Endothelial cell of umbilical vein (primary cell): Measurements from ENCODE around the gene ASMT. TPM values are rescaled to one million over a fixed set of nuclear protein-coding genes. Genes with fewer than 3 reads are reported as not detected.

Experiments
- BruUV-seq: library from RNA; stranded (reverse); fragments of 400-500 nt; replicated peaks from 2 replicates; lab custom pipeline; 2021; lab: Mats Ljungman, UMichigan
- CTCF ChIA-PET: fragments of 300-600, 350-600 bp; sonication (Branson Sonifier 250); formaldehyde crosslinking; loops from one replicate; lab custom pipeline; 2021; ENCODE audit warnings: antibody characterized with exemption, inconsistent platforms; lab: Charles Lee
- POLR2A ChIA-PET: fragments of 300-600, 350-600 bp; sonication (Branson Sonifier 250); formaldehyde crosslinking; loops from one replicate; lab custom pipeline; 2021; ENCODE audit warnings: antibody characterized with exemption, inconsistent platforms; lab: Charles Lee
- DNase-seq: peaks from one replicate; pipeline ENCODE4 v3.0.0-alpha.2; 2011; ENCODE audit warnings: low read depth, low spot score
- FAIRE-seq: peaks from 2 replicates; lab custom pipeline; 2011; peaks lifted over from hg19 to GRCh38; lab: Jason Lieb, UNC
- H2AFZ ChIP-seq: 2 replicates; pipeline ENCODE4 v1.6.0; 2012; ENCODE audit warnings: low read depth, low read length, control low read depth, inconsistent platforms
- H3K27ac ChIP-seq: 2 replicates; pipeline ENCODE4 v1.5.1; 2011; ENCODE audit warnings: low read depth, mild to moderate bottlenecking, control low read depth, low read length, moderate library complexity; ENCODE audit not compliant: insufficient read depth
- H3K27me3 ChIP-seq, 2 experiments: 2 replicates each; pipeline versions ENCODE4 v1.6.0 to v1.6.1; 2011; ENCODE audit warnings: low read length in 2 of 2, mixed read lengths in 1 of 2; ENCODE audit not compliant: control insufficient read depth in 2 of 2, insufficient read depth in 2 of 2
- H3K36me3 ChIP-seq, 2 experiments: 2 replicates in 1 of 2; 3 replicates in 1 of 2; pipeline ENCODE4 v1.5.1; 2011; ENCODE audit warnings: low read length in 2 of 2, mild to moderate bottlenecking in 1 of 2, moderate library complexity in 1 of 2; ENCODE audit not compliant: control insufficient read depth in 2 of 2, insufficient read depth in 2 of 2; ENCODE audit errors: extremely low read depth in 1 of 2
- H3K4me1 ChIP-seq: 3 replicates; pipeline ENCODE4 v1.5.1; 2011; ENCODE audit warnings: mild to moderate bottlenecking, low read length; ENCODE audit not compliant: control insufficient read depth, insufficient read depth; ENCODE audit errors: extremely low read depth
- H3K4me2 ChIP-seq: 2 replicates; pipeline ENCODE4 v1.6.1; 2011; ENCODE audit warnings: low read length, control low read depth, mixed read lengths; ENCODE audit not compliant: insufficient read depth
- H3K4me3 ChIP-seq, 3 experiments: fragments of 200-600 bp in 1 of 3; sonication (generic), shearing (Covaris generic) in 1 of 3; replicated peaks in 1 of 3; 2 replicates each; pipeline ENCODE4 v1.5.1; 2011 to 2016; ENCODE audit warnings: control low read depth in 3 of 3, low read length in 3 of 3, mild to moderate bottlenecking in 2 of 3, inconsistent platforms in 1 of 3, low read depth in 1 of 3, moderate library complexity in 1 of 3; ENCODE audit not compliant: insufficient read depth in 1 of 3
- H3K79me2 ChIP-seq: 2 replicates; pipeline ENCODE4 v1.6.0; 2012; ENCODE audit warnings: low read length, inconsistent platforms; ENCODE audit not compliant: control insufficient read depth, insufficient read depth
- H3K9ac ChIP-seq: replicated peaks from 2 replicates; pipeline ENCODE3; 2011; ENCODE audit warnings: low read length, control low read depth; ENCODE audit not compliant: insufficient read depth; ENCODE audit errors: extremely low read depth
- H3K9me1 ChIP-seq: replicated peaks from 3 replicates; pipeline ENCODE4 v1.6.0; 2011; ENCODE audit warnings: mild to moderate bottlenecking, low read length; ENCODE audit not compliant: control insufficient read depth, insufficient read depth; ENCODE audit errors: extremely low read depth
- H3K9me3 ChIP-seq: replicated peaks from 2 replicates; pipeline ENCODE4 v1.5.1; 2012; ENCODE audit warnings: low read length, inconsistent platforms; ENCODE audit not compliant: control insufficient read depth, insufficient read depth
- H4K20me1 ChIP-seq: replicated peaks from 2 replicates; pipeline ENCODE3; 2011; ENCODE audit warnings: mild to moderate bottlenecking, low read length; ENCODE audit not compliant: control insufficient read depth, insufficient read depth; ENCODE audit errors: extremely low read depth
- EZH2 ChIP-seq: IDR thresholded peaks from 2 replicates; pipeline ENCODE4 v1.6.1; 2012; ENCODE audit warnings: borderline replicate concordance, low read depth, mild to moderate bottlenecking, moderate library complexity, low read length, inconsistent platforms; ENCODE audit not compliant: severe bottlenecking
- FOS ChIP-seq: IDR thresholded peaks from 2 replicates; pipeline ENCODE4 v1.6.1; 2011; ENCODE audit warnings: mild to moderate bottlenecking, low read length, moderate library complexity, borderline replicate concordance; ENCODE audit not compliant: insufficient read depth
- GATA2 ChIP-seq: IDR thresholded peaks from 2 replicates; pipeline ENCODE4 v1.7.0; 2011; ENCODE audit warnings: low read depth, mild to moderate bottlenecking, moderate library complexity, mixed read lengths, low read length; ENCODE audit not compliant: insufficient read length, insufficient read depth
- JUN ChIP-seq: IDR thresholded peaks from 2 replicates; pipeline ENCODE4 v1.6.1; 2011; ENCODE audit warnings: borderline replicate concordance, low read depth; ENCODE audit not compliant: insufficient read length, insufficient read depth
- MYC ChIP-seq: IDR thresholded peaks from one replicate; pipeline ENCODE4 v1.6.1; 2011; ENCODE audit warnings: mild to moderate bottlenecking, low read depth, low read length
- POLR2A ChIP-seq: IDR thresholded peaks from 2 replicates; pipeline ENCODE4 v1.6.1; 2012; ENCODE audit warnings: low read depth, mild to moderate bottlenecking, control low read depth, low read length
- POLR2AphosphoS5 ChIP-seq: IDR thresholded peaks from 2 replicates; pipeline ENCODE4 v1.6.1; 2012; ENCODE audit warnings: low read depth, mild to moderate bottlenecking, control low read depth, low read length, moderate library complexity; ENCODE audit not compliant: insufficient read depth
- dilution Hi-C: fragments of 300-500 bp; cut with MboI; formaldehyde crosslinking; loops from one replicate; pipeline ENCODE4 v1.15.0; 2019; ENCODE audit warnings: low sequenced_read_pairs; ENCODE audit not compliant: extremely low pct_ligation_motif_present
- intact Hi-C: fragments of 100-400 bp; cut with micrococcal nuclease; formaldehyde crosslinking; loops from one replicate; pipeline ENCODE4 v1.10.0; 2022
- polyA plus RNA-seq, 4 experiments: library from polyadenylated mRNA; depleted of rRNA in 3 of 4; stranded (reverse) in 3 of 4; unstranded in 1 of 4; fragments of >200 nt; gene quantifications; 2 replicates each; pipeline versions ENCODE4 v1.2.1 to v1.2.3, GENCODE V29; 2011 to 2012; ENCODE audit warnings: missing spikeins in 1 of 4
- total RNA-seq: library from RNA; stranded (reverse); gene quantifications from 2 replicates; pipeline ENCODE4 v1.2.3, GENCODE V29; 2021
- TF ChIP-seq, protein P1 (sequence below): IDR thresholded peaks from 2 replicates; pipeline ENCODE4 v1.6.1; 2011; ENCODE audit not compliant: insufficient read depth, insufficient read length
- TF ChIP-seq, protein P2 (sequence below), 2 donors: IDR thresholded peaks; 1 replicate in 1 of 2; 2 replicates in 1 of 2; pipeline ENCODE4 v1.5.1; 2011; ENCODE audit warnings: low read length in 2 of 2, mild to moderate bottlenecking in 2 of 2, moderate library complexity in 2 of 2, control low read depth in 1 of 2, inconsistent platforms in 1 of 2, low read depth in 1 of 2; ENCODE audit not compliant: insufficient read depth in 1 of 2; ENCODE audit errors: extremely low read depth in 1 of 2

Gene ASMT
- total and polyA plus RNA-seq, 2 donors (not counting 3 experiments of a cell fraction or from before 2014, with no cell fraction given), result not detected

DNA sequence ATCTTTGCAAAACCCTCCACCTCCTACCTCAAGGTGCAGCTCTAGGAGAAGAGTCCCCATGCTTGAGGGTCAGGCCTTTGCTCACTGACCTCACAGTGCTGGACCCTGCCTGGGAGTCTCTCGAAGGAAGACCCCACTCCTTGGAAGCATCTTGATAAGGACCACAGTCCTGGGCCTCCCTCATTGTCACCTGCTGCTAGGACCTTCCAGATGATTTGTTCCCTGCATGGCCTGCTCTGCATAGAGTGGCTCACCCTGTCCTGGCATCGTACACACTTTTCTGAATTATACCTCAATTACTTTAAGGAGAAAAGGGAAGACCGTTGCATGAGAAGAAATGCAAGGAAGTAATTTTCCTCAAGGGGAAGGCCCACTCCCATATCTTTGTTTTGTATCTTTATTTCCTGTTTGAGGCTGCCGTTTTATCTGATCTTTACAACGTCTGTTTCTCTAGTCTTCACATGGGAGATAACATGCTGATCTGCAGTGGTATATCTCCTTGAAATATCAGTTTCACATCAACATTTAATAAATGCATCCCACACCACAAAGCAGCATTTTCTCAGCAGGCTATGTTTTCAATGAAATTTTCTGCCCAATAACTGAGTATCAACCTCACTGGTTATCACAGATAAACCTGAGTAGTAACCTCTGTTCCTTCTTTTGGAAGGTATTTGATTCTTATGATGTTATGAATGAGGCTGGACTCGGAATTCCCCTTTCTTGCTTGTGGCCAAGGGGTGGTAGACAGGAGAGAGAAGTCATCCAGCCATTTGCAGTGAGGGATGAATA is 38.5 kb upstream of the ASMT start:
- H3K79me2 ChIP-seq, result no peaks in the 10 kb centered on the region
- H3K4me2 ChIP-seq, result no peak overlapping the region
- dilution Hi-C loops, result no loop called here
- H3K4me3 ChIP-seq, result no peak overlapping the region
- no peaks in the 10 kb centered on the region for H3K9me3 ChIP-seq
- H3K9me1 ChIP-seq, result no peaks in the 10 kb centered on the region
- BruUV-seq, result no TSS peak
- DNase-seq (no peak), FAIRE-seq (no peak)
- H3K27me3 ChIP-seq, result no peaks in the 10 kb centered on the region
- POLR2A ChIA-PET, result no interaction called here
- H3K36me3 ChIP-seq, result no peaks in the 10 kb centered on the region
- no peaks in the 10 kb centered on the region for H4K20me1 ChIP-seq
- H3K27ac ChIP-seq, result no peak overlapping the region
- no peak overlapping the region for H3K9ac ChIP-seq
- no peaks in the 10 kb centered on the region for H3K4me1 ChIP-seq
- H2AFZ ChIP-seq, result no peak overlapping the region
- CTCF ChIA-PET, result no interaction called here
- intact Hi-C loops, result no loop called here
- TF ChIP-seq GATA2, result no peak
- TF ChIP-seq, protein P1, sequence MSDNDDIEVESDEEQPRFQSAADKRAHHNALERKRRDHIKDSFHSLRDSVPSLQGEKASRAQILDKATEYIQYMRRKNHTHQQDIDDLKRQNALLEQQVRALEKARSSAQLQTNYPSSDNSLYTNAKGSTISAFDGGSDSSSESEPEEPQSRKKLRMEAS, result no peak
- no peak for TF ChIP-seq POLR2AphosphoS5

DNA sequence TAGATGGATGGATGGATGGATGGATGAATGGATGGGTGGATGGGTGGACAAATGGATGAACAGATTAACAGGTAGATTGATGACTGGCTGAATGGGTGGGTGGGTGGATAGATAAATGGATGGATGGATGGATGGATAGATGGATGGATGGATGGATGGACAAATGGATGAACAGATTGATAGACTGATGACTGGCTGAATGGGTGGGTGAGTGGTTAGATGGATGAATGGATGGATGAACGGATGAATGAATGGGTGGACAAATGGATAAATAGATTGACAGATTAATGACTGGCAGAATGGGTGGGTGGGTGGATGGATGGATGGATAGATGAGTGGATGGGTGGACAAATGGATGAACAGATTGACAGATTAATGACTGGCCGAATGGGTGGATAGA is 37.0 kb upstream of the ASMT start:
- FAIRE-seq (no peak), DNase-seq (no peak)
- dilution Hi-C loops, result no loop called here

More for the DNA sequence above, 37.0 kb upstream of the ASMT start:
- CTCF ChIA-PET, result no interaction called here
- Histone ChIP-seq H3K4me3 (no peak overlapping the region), H3K27ac (no peak overlapping the region), H3K79me2 (no peaks in the 10 kb centered on the region), H4K20me1 (no peaks in the 10 kb centered on the region), H3K4me2 (no peak overlapping the region), H3K9ac (no peak overlapping the region), H3K36me3 (no peaks in the 10 kb centered on the region), H3K9me3 (no peaks in the 10 kb centered on the region), H3K9me1 (no peaks in the 10 kb centered on the region), H3K4me1 (no peaks in the 10 kb centered on the region), H3K27me3 (no peaks in the 10 kb centered on the region), H2AFZ (no peak overlapping the region)
- BruUV-seq, result no TSS peak
- POLR2A ChIA-PET, result no interaction called here
- TF ChIP-seq JUN, result no peak
- TF ChIP-seq POLR2A, result no peak
- TF ChIP-seq, protein P2, sequence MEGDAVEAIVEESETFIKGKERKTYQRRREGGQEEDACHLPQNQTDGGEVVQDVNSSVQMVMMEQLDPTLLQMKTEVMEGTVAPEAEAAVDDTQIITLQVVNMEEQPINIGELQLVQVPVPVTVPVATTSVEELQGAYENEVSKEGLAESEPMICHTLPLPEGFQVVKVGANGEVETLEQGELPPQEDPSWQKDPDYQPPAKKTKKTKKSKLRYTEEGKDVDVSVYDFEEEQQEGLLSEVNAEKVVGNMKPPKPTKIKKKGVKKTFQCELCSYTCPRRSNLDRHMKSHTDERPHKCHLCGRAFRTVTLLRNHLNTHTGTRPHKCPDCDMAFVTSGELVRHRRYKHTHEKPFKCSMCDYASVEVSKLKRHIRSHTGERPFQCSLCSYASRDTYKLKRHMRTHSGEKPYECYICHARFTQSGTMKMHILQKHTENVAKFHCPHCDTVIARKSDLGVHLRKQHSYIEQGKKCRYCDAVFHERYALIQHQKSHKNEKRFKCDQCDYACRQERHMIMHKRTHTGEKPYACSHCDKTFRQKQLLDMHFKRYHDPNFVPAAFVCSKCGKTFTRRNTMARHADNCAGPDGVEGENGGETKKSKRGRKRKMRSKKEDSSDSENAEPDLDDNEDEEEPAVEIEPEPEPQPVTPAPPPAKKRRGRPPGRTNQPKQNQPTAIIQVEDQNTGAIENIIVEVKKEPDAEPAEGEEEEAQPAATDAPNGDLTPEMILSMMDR (IDR thresholded peaks at IDR 0.05; ENCODE audit: extremely low read depth in 1 of 2, insufficient read depth in 1 of 2, low read depth in 1 of 2, low read length in 2 of 2), result no peak
- TF ChIP-seq EZH2, result no peak
- TF ChIP-seq GATA2, result no peak
- TF ChIP-seq POLR2AphosphoS5, result no peak
- no peak for TF ChIP-seq MYC
- TF ChIP-seq, protein P1, result no peak
- TF ChIP-seq FOS, result no peak
- intact Hi-C loops, result no loop called here
